Gastrocnemius medialis (tissue), 4 donors: ENCODE results near the gene TBXA2R.

Experiments
- CTCF ChIP-seq, 5 experiments: fragments of 450-650 bp in 3 of 5; fragments of 200-600 bp in 2 of 5; sonication (generic) in 2 of 5; IDR thresholded peaks in 4 of 5; conservative IDR thresholded peaks in 1 of 5; 1 replicate in 4 of 5; 2 replicates in 1 of 5; pipeline ENCODE4 v1.5.1; 2016 to 2019; ENCODE audit warnings: antibody characterized with exemption in 5 of 5, mild to moderate bottlenecking in 3 of 5, moderate library complexity in 3 of 5
- POLR2A ChIP-seq, 2 donors: fragments of 450-650 bp; IDR thresholded peaks; one replicate each; pipeline ENCODE4 v1.6.1; 2017; ENCODE audit warnings: antibody characterized with exemption in 2 of 2, mild to moderate bottlenecking in 2 of 2, moderate library complexity in 2 of 2

- TF ChIP-seq POLR2A (IDR thresholded peaks at IDR 0.05) (no peak), CTCF (IDR thresholded peaks at IDR 0.05 in 4 of 5, conservative IDR thresholded peaks at IDR 0.05 in 1 of 5) (no peak)
Measured at GRCh38 chr19:3578390-3578789, 28.3 kb downstream of the TBXA2R start.
